ENCODE data around the gene KHK. TPM values are rescaled to one million over a fixed set of nuclear protein-coding genes. Genes with fewer than 3 reads are reported as not detected.

The KHK gene
- total RNA-seq, 2 donors from 2014 or later, result 0.91 to 7.0 TPM

DNA sequence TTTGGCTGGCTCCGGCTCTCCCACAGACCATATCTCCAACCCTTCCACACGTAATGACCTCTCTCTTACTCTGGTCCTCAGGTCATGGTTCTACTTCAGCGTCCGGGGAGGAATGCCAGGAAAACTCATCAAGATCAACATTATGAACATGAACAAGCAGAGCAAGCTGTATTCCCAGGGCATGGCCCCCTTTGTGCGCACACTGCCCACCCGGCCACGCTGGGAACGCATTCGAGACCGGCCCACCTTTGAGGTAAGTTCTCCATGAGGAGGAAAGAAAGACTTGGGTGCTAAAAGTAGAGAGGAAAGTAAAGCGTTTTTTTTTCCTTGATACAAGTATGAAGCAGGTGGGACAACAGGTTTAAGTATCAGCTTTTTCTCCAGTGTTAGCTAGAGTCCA, 33.3 kb upstream of the KHK start:
- intact Hi-C loops (cut with DNase I), result loop anchor here (2.0 kb wide), 1 partner anchor 17 kb away; the partner anchor contains the start of gene OST4
- Histone ChIP-seq H3K27me3 (replicated peaks; ENCODE audit: insufficient read depth) (no peaks in the 10 kb centered on the region), H3K36me3 (peaks cover 0 to 5% of the 10 kb centered on the region in 2 donors), H3K4me1 (replicated peaks) (peaks cover 6% of the 10 kb centered on the region), H3K9me3 (no peaks in the 10 kb centered on the region), H3K4me3 (no peak overlapping the region), H3K27ac (no peak overlapping the region)
- DNase-seq (ENCODE audit: low spot score), result no peak
- WGBS, result 84% methylated on average over 11 of the region's 11 CpGs
- no peak for TF ChIP-seq POLR2AphosphoS5 (IDR thresholded peaks at IDR 0.05)
- TF ChIP-seq, protein P1, sequence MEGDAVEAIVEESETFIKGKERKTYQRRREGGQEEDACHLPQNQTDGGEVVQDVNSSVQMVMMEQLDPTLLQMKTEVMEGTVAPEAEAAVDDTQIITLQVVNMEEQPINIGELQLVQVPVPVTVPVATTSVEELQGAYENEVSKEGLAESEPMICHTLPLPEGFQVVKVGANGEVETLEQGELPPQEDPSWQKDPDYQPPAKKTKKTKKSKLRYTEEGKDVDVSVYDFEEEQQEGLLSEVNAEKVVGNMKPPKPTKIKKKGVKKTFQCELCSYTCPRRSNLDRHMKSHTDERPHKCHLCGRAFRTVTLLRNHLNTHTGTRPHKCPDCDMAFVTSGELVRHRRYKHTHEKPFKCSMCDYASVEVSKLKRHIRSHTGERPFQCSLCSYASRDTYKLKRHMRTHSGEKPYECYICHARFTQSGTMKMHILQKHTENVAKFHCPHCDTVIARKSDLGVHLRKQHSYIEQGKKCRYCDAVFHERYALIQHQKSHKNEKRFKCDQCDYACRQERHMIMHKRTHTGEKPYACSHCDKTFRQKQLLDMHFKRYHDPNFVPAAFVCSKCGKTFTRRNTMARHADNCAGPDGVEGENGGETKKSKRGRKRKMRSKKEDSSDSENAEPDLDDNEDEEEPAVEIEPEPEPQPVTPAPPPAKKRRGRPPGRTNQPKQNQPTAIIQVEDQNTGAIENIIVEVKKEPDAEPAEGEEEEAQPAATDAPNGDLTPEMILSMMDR (IDR thresholded peaks at IDR 0.05), result no peak
- no peak for TF ChIP-seq POLR2A (IDR thresholded peaks at IDR 0.05)

DNA sequence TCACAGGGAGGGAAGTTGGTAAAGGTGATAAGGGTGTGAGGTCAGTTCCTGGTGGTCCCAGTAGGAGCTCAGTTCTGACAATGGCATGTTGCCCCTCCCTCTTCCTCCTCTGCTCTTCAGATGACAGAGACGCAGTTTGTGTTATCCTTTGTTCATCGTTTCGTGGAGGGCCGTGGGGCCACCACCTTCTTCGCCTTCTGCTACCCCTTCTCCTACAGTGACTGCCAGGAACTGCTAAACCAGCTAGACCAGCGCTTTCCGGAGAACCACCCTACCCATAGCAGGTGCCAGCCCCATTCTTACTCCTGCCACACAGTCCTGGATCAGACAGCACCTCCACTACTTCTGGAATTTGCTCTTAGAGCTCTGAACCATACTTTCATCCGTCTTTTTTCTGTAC, 32.8 kb upstream of the KHK start:
- Histone ChIP-seq H3K4me1 (replicated peaks) (peaks cover 6% of the 10 kb centered on the region), H3K4me3 (no peak overlapping the region), H3K27me3 (replicated peaks; ENCODE audit: insufficient read depth) (no peaks in the 10 kb centered on the region), H3K27ac (no peak overlapping the region), H3K9me3 (no peaks in the 10 kb centered on the region), H3K36me3 (peaks cover 0 to 5% of the 10 kb centered on the region in 2 donors)
- intact Hi-C loops (cut with DNase I), result loop anchor here (2.0 kb wide), 1 partner anchor 17 kb away; the partner anchor contains the start of gene OST4
- WGBS, result 81% methylated on average over 8 of the region's 8 CpGs
- TF ChIP-seq POLR2AphosphoS5 (IDR thresholded peaks at IDR 0.05) (no peak), POLR2A (IDR thresholded peaks at IDR 0.05) (no peak)
- TF ChIP-seq, protein P1 (IDR thresholded peaks at IDR 0.05), result no peak
- no peak for DNase-seq (ENCODE audit: low spot score)

DNA sequence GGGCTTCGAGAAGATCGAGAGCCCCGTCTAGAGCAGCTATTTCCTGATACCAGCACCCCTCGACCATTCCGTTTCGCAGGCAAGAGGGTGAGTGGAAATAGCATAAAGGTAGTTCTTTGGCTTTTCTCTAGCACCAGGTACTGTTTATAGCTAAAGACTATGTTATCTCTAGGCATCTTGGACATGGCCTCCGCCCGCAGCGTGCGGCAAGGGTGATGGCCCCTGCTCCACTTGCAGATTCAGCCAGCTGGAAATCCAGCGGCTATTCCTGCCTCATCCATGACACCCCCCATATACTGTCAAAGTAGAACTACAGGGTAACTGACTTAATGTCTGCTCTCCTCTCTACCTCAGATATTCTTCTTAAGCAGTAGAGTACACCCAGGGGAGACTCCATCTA, 31.9 kb upstream of the KHK start:
- H3K4me1 ChIP-seq (replicated peaks), result peaks cover under 1% of the 10 kb centered on the region
- no peak overlapping the region for H3K4me3 ChIP-seq
- H3K27ac ChIP-seq, result no peak overlapping the region
- peaks cover 0 to 5% of the 10 kb centered on the region in 2 donors for H3K36me3 ChIP-seq
- no peak for TF ChIP-seq POLR2AphosphoS5 (IDR thresholded peaks at IDR 0.05)
- TF ChIP-seq POLR2A (IDR thresholded peaks at IDR 0.05), result no peak
- TF ChIP-seq, protein P1 (IDR thresholded peaks at IDR 0.05), result no peak
- H3K9me3 ChIP-seq, result no peaks in the 10 kb centered on the region
- no peak for DNase-seq (ENCODE audit: low spot score)
- 95% methylated on average over 11 of the region's 11 CpGs for WGBS
- intact Hi-C loops (cut with DNase I), result no loop called here
- H3K27me3 ChIP-seq (replicated peaks; ENCODE audit: insufficient read depth), result no peaks in the 10 kb centered on the region

DNA sequence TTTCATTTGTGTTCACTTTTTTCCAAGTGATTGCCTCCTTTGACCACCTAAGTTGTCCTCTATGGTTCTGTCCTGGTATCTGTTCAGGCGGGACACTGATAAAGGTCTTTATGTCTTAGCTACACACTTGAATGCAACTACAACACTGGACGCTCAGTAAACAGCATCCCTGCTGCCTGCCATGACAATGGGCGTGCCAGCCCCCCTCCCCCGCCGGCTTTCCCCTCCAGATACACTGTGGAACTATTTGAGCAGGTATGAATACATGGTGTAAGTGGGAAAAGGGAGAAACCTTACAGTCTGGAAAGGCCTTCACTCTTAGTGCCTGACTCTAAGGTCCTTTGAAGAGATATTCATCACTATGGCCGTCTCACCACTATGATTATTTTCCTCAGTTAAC, 29.4 kb upstream of the KHK start:
- Histone ChIP-seq H3K4me3 (no peak overlapping the region), H3K27me3 (replicated peaks; ENCODE audit: insufficient read depth) (no peaks in the 10 kb centered on the region), H3K9me3 (no peaks in the 10 kb centered on the region), H3K27ac (no peak overlapping the region), H3K4me1 (replicated peaks) (no peaks in the 10 kb centered on the region), H3K36me3 (peaks cover 0 to 5% of the 10 kb centered on the region in 2 donors)
- no peak for DNase-seq (ENCODE audit: low spot score)
- 91% methylated on average over 6 of the region's 6 CpGs for WGBS
- intact Hi-C loops (cut with DNase I), result no loop called here
- no peak for TF ChIP-seq POLR2A (IDR thresholded peaks at IDR 0.05)
- TF ChIP-seq, protein P1 (IDR thresholded peaks at IDR 0.05), result no peak
- TF ChIP-seq POLR2AphosphoS5 (IDR thresholded peaks at IDR 0.05), result no peak

DNA sequence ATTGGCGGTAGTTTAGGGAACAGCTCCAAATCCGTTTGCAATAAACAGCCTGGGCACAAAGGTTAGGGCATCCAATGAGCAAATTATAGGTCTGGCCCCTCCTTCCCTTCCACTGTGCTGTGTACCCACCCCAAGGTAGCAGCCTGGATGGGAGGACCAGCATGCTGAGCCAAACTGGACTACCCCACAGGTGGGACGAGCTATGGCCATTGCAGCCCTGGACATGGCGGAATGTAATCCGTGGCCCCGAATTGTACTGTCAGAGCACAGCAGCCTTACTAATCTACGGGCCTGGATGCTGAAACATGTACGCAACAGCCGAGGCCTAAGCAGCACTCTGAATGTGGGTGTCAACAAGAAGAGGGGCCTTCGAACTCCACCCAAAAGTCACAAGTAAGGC, 28.4 kb upstream of the KHK start:
- Histone ChIP-seq H3K36me3 (peaks cover 0 to 5% of the 10 kb centered on the region in 2 donors), H3K27me3 (replicated peaks; ENCODE audit: insufficient read depth) (no peaks in the 10 kb centered on the region), H3K9me3 (no peaks in the 10 kb centered on the region), H3K4me3 (no peak overlapping the region), H3K27ac (no peak overlapping the region), H3K4me1 (replicated peaks) (no peaks in the 10 kb centered on the region)
- WGBS, result 86% methylated on average over 10 of the region's 10 CpGs
- DNase-seq (ENCODE audit: low spot score), result no peak
- intact Hi-C loops (cut with DNase I), result no loop called here
- TF ChIP-seq, protein P1 (IDR thresholded peaks at IDR 0.05), result no peak
- TF ChIP-seq POLR2AphosphoS5 (IDR thresholded peaks at IDR 0.05) (no peak), POLR2A (IDR thresholded peaks at IDR 0.05) (no peak)

Measured in prostate gland (tissue), 2 donors.